Left lung (tissue), 10 donors: ENCODE results near the gene HDAC4. TPM values are rescaled to one million over a fixed set of nuclear protein-coding genes. Genes with fewer than 3 reads are reported as not detected.
A peak's percentile ranks its signal among the peaks of the same experiment; 100 is the strongest.

ENCODE experiments used
- ATAC-seq: fragments of 200-7000 bp; cut with Tn5 transposase; one replicate; pipeline ENCODE4 v1.9.1; 2020; ENCODE audit warnings: moderate library complexity
- DNase-seq, 4 donors: peaks; one replicate each; pipeline ENCODE4 v3.0.0-alpha.2; 2013 to 2020
- H3K27ac ChIP-seq, 2 donors: fragments of 200-600 bp; sonication (generic) in 1 of 2; one replicate each; pipeline versions ENCODE4 v1.5.0 to v1.8.0; 2020 to 2021
- H3K27me3 ChIP-seq, 2 donors: fragments of 200-600 bp; sonication (generic) in 1 of 2; one replicate each; pipeline versions ENCODE4 v1.5.0 to v1.8.0; 2020 to 2021
- H3K36me3 ChIP-seq, 2 donors: fragments of 200-600 bp; sonication (generic) in 1 of 2; one replicate each; pipeline versions ENCODE4 v1.5.0 to v1.8.0; 2020 to 2021
- H3K4me1 ChIP-seq, 2 donors: fragments of 200-600 bp; one replicate each; pipeline ENCODE4 v1.8.0; 2021
- H3K4me3 ChIP-seq, 2 donors: fragments of 200-600 bp; sonication (generic) in 1 of 2; one replicate each; pipeline versions ENCODE4 v1.5.0 to v1.8.0; 2020 to 2021; ENCODE audit warnings: mild to moderate bottlenecking in 1 of 2
- H3K9me3 ChIP-seq, 2 donors: fragments of 200-600 bp; sonication (generic) in 1 of 2; one replicate each; pipeline versions ENCODE4 v1.5.0 to v1.8.0; 2020 to 2021
- CTCF ChIP-seq, 2 donors: fragments of 200-600 bp; sonication (generic) in 1 of 2; IDR thresholded peaks; one replicate each; pipeline versions ENCODE4 v1.5.0 to v1.8.0; 2021; ENCODE audit warnings: antibody characterized with exemption in 2 of 2
- intact Hi-C, 2 donors: fragments of 100-400 bp; cut with DNase I; formaldehyde crosslinking; loops; one replicate each; pipeline versions ENCODE4 v1.11.2 to v1.14.2; 2022
- polyA plus RNA-seq, 6 donors: library from polyadenylated mRNA; unstranded; fragments of 120-200 nt; gene quantifications; one replicate each; pipeline ENCODE4 v1.2.1, GENCODE V29; 2013; ENCODE audit not compliant: insufficient read length in 6 of 6
- total RNA-seq, 2 donors: library from RNA; stranded (reverse); fragmentation: NEBNext Ultra II Directional; extraction: Animal tissue kit (Norgen Biotek cat#: 25700); gene quantifications; one replicate each; pipeline ENCODE4 v1.2.1, GENCODE V29; 2021
- donor health status: DM: no; HTN: yes; CAD: no.
- donor health status: DM: no; HTN: no; CAD: no.

HDAC4 gene
- total and polyA plus RNA-seq, 8 donors = 9.9 to 36.8 (median 12.8) TPM

DNA sequence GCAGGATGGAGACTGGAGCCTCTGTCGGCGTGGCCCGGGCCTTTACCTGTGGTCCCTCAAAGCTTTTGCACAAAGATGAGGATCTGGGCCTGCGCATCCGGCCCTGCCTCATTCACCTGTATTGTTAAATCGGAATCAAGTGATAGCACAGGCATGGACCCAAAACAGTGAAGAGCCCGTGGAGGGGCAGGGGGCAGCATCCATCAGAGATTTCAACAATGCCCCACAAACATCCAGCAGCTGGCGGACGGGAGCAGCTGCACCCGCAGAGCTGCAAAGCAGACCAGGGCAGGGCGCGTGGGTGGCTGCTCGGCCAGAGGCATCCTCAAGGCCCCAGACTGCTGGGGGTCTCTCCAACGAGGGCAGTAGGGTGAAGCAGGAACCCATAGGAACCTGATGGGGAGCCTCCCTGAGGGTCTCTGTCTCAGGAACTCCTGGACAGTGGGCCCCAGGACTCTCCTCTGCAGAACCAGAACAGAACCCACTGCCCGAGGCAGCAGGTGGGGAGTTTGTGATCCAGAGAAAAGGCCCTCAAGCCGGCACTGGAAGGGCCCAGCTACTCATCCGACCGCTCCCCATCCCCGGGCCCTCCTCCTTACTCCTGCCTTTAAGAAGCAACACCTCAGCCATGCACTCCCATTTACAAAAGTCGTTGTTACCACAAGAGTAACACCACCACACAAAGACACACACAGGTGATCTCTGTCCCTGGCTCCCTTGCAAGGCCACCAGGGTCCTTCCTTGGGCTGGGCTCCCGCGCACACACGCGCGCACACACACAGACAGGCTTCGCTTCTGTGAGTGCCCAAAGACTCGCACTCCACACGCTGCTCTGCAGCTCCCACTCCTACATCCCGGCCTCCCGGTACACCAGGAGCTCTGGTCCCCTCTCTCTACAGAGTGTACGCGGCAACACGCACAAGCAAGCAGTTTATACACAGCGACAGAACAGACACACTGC is 28.8 kb downstream of the HDAC4 start:
- peaks cover 0 to 20% of the 10 kb centered on the region in 2 donors for H3K36me3 ChIP-seq
- H3K4me3 ChIP-seq = no peak overlapping the region
- peaks cover 0 to 16% of the 10 kb centered on the region in 2 donors for H3K4me1 ChIP-seq
- DNase-seq (peak in 1 of 4 donors; percentile 69), ATAC-seq (no peak)
- no peaks in the 10 kb centered on the region for H3K27me3 ChIP-seq
- no peak overlapping the region for H3K27ac ChIP-seq
- no peak for TF ChIP-seq CTCF (IDR thresholded peaks at IDR 0.05)
- intact Hi-C loops = no loop called here
- H3K9me3 ChIP-seq = no peaks in the 10 kb centered on the region

DNA sequence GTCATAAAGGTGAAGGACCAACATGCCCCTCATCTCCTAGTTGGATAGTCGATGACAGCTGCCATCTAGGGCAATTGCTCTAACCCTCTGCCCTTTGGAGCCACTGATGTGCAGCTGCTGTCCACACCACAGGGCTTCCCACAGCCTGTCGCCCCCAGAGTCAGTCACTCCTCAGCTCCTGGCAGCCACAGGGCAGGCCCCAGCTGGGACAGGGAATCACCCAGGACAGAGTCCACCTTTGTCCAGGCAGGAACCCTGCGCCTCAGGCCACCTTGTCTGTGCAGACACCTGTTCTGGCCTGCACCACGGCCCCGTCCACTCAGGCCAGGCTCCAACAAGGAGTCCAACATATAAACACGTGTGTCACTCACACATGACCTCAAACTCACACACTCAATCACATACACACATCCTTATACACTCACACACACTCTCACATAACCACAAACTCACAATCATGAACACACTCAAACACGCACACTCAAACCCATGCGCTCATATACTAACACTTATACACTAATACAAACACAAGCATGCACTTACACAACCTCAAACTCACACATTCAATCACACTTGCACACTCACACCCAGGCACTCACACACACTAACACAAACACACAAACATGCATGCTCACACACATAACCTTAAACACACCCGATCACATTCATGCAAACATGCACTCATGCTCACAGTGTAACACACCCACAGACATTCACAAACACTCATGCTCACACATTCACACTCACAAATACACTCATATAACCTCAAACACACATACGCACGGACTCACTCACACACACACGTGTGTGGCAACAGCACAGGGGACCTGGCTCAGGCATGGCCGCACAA is 29.7 kb downstream of the HDAC4 start:
- intact Hi-C loops = no loop called here
- H3K4me3 ChIP-seq = no peak overlapping the region
- no peaks in the 10 kb centered on the region for H3K9me3 ChIP-seq
- H3K27me3 ChIP-seq = no peaks in the 10 kb centered on the region
- peaks cover 0 to 20% of the 10 kb centered on the region in 2 donors for H3K36me3 ChIP-seq
- peaks cover 0 to 16% of the 10 kb centered on the region in 2 donors for H3K4me1 ChIP-seq
- no peak for TF ChIP-seq CTCF (IDR thresholded peaks at IDR 0.05)
- ATAC-seq (no peak), DNase-seq (peak in 1 of 4 donors; percentile 71)
- no peak overlapping the region for H3K27ac ChIP-seq

GRCh38 chr2:239370403-239370802 is 30.4 kb downstream of the HDAC4 start:
- intact Hi-C loops = no loop called here
- H3K4me1 ChIP-seq = peaks cover 0 to 16% of the 10 kb centered on the region in 2 donors
- H3K36me3 ChIP-seq = peaks cover 0 to 15% of the 10 kb centered on the region in 2 donors
- ATAC-seq (no peak), DNase-seq (peak in 1 of 4 donors; percentile 64)
- TF ChIP-seq CTCF (IDR thresholded peaks at IDR 0.05) = no peak
- H3K27ac ChIP-seq = no peak overlapping the region
- no peaks in the 10 kb centered on the region for H3K9me3 ChIP-seq
- H3K27me3 ChIP-seq = no peaks in the 10 kb centered on the region
- no peak overlapping the region for H3K4me3 ChIP-seq

- TF ChIP-seq CTCF (IDR thresholded peaks at IDR 0.05) = no peak
- Histone ChIP-seq H3K4me3 (no peak overlapping the region), H3K27me3 (no peaks in the 10 kb centered on the region), H3K27ac (peak overlapping the region in 1 of 2 donors; percentile 30), H3K4me1 (peaks cover 0 to 16% of the 10 kb centered on the region in 2 donors), H3K36me3 (peaks cover 0 to 8% of the 10 kb centered on the region in 2 donors), H3K9me3 (no peaks in the 10 kb centered on the region)
- peak; percentile 81 for ATAC-seq
- intact Hi-C loops = no loop called here
- peak in 2 of 4 donors; percentile 56 to 71 for DNase-seq
Measured at GRCh38 chr2:239369631-239370161, 31.1 kb downstream of the HDAC4 start.
